ENCODE measurements around the gene ORC4. TPM values are rescaled to one million over a fixed set of nuclear protein-coding genes. Genes with fewer than 3 reads are reported as not detected.
A peak's percentile ranks its signal among the peaks of the same experiment; 100 is the strongest.

ORC4 gene
- total and polyA plus RNA-seq, 8 donors: 4.9 to 86.1 (median 9.6) TPM

- WGBS, 5 donors: 43 to 68% (median 62%) methylated on average over 1 of the region's 1 CpG
- Histone ChIP-seq H3K27ac (no peak overlapping the region), H3K36me3 (no peaks in the 10 kb centered on the region), H3K27me3 (no peaks in the 10 kb centered on the region), H3K9me3 (no peaks in the 10 kb centered on the region), H3K4me3 (no peak overlapping the region), H3K4me1 (peaks cover 10 to 56% (median 30%) of the 10 kb centered on the region in 4 donors)
- TF ChIP-seq CTCF (IDR thresholded peaks at IDR 0.05): no peak
- no peak for TF ChIP-seq EP300 (IDR thresholded peaks at IDR 0.05)
- no peak for TF ChIP-seq POLR2AphosphoS5 (IDR thresholded peaks at IDR 0.05)
- no peak for TF ChIP-seq POLR2A (IDR thresholded peaks at IDR 0.05)
- intact Hi-C loops (cut with DNase I; ENCODE audit: low total_unique reads): no loop called here
- no peak for DNase-seq
Measured at GRCh38 chr2:148027822-148028221, 7.3 kb upstream of the ORC4 start.

GRCh38 chr2:148026573-148026972 is 6.0 kb upstream of the ORC4 start:
- Histone ChIP-seq H3K4me1 (peaks cover 17 to 56% (median 38%) of the 10 kb centered on the region in 4 donors), H3K27ac (no peak overlapping the region), H3K36me3 (no peaks in the 10 kb centered on the region), H3K4me3 (no peak overlapping the region), H3K9me3 (no peaks in the 10 kb centered on the region), H3K27me3 (no peaks in the 10 kb centered on the region)
- 96 to 99% (median 97%) methylated on average over 2 of the region's 2 CpGs for WGBS, 5 donors
- intact Hi-C loops (cut with DNase I; ENCODE audit: low total_unique reads): no loop called here
- TF ChIP-seq CTCF (IDR thresholded peaks at IDR 0.05) (no peak), POLR2AphosphoS5 (IDR thresholded peaks at IDR 0.05) (no peak)
- no peak for DNase-seq

GRCh38 chr2:148023861-148024260 is 3.3 kb upstream of the ORC4 start:
- H3K4me3 ChIP-seq: no peak overlapping the region
- peak in 1 of 2 donors; percentile 9 for DNase-seq
- no peaks in the 10 kb centered on the region for H3K36me3 ChIP-seq
- no peaks in the 10 kb centered on the region for H3K27me3 ChIP-seq
- TF ChIP-seq CTCF (IDR thresholded peaks at IDR 0.05): no peak
- TF ChIP-seq POLR2A (IDR thresholded peaks at IDR 0.05): no peak
- TF ChIP-seq POLR2AphosphoS5 (IDR thresholded peaks at IDR 0.05): no peak
- no peak for TF ChIP-seq EP300 (IDR thresholded peaks at IDR 0.05)
- H3K4me1 ChIP-seq: peaks cover 24 to 60% (median 46%) of the 10 kb centered on the region in 4 donors
- H3K27ac ChIP-seq: no peak overlapping the region
- no peaks in the 10 kb centered on the region for H3K9me3 ChIP-seq
- intact Hi-C loops (cut with DNase I; ENCODE audit: low total_unique reads): no loop called here

- peaks cover 24 to 62% (median 46%) of the 10 kb centered on the region in 4 donors for H3K4me1 ChIP-seq
- intact Hi-C loops (cut with DNase I; ENCODE audit: low total_unique reads): no loop called here
- no peaks in the 10 kb centered on the region for H3K9me3 ChIP-seq
- 59 to 91% (median 88%) methylated on average over 2 of the region's 2 CpGs for WGBS, 5 donors
- H3K27me3 ChIP-seq: no peaks in the 10 kb centered on the region
- TF ChIP-seq POLR2AphosphoS5 (IDR thresholded peaks at IDR 0.05) (no peak), CTCF (IDR thresholded peaks at IDR 0.05) (no peak), POLR2A (IDR thresholded peaks at IDR 0.05) (no peak)
- peak overlapping the region in 1 of 5 donors; percentile 97 for H3K27ac ChIP-seq
- no peaks in the 10 kb centered on the region for H3K36me3 ChIP-seq
- no peak overlapping the region for H3K4me3 ChIP-seq
- no peak for DNase-seq
Measured at GRCh38 chr2:148022882-148023281, 2.3 kb upstream of the ORC4 start.

Data from stomach (tissue), 9 donors.